Measurements from ENCODE around the gene CRELD1. TPM values are rescaled to one million over a fixed set of nuclear protein-coding genes. Genes with fewer than 3 reads are reported as not detected.

The CRELD1 gene
- total RNA-seq, 1 experiment from 2014 or later: 13.2 TPM

- Histone ChIP-seq H3K9me3 (ENCODE audit: low read depth, low read length, poor library complexity, severe bottlenecking) (no peaks in the 10 kb centered on the region), H3K27me3 (replicated peaks; ENCODE audit: insufficient read depth, low read depth, low read length, poor library complexity) (no peaks in the 10 kb centered on the region), H3K4me3 (ENCODE audit: low read depth, low read length, poor library complexity, severe bottlenecking) (no peak overlapping the region), H3K4me1 (ENCODE audit: insufficient read depth, low read length, poor library complexity, severe bottlenecking) (no peaks in the 10 kb centered on the region), H3K27ac (ENCODE audit: low read depth, low read length, poor library complexity, severe bottlenecking) (no peak overlapping the region), H3K36me3 (ENCODE audit: insufficient read depth, low read length, poor library complexity, severe bottlenecking) (peaks cover 34% of the 10 kb centered on the region)
- no peak for TF ChIP-seq EZH2 (IDR thresholded peaks at IDR 0.05; ENCODE audit: borderline replicate concordance, low read depth, low read length, poor library complexity, severe bottlenecking)
- TF ChIP-seq, protein P1, sequence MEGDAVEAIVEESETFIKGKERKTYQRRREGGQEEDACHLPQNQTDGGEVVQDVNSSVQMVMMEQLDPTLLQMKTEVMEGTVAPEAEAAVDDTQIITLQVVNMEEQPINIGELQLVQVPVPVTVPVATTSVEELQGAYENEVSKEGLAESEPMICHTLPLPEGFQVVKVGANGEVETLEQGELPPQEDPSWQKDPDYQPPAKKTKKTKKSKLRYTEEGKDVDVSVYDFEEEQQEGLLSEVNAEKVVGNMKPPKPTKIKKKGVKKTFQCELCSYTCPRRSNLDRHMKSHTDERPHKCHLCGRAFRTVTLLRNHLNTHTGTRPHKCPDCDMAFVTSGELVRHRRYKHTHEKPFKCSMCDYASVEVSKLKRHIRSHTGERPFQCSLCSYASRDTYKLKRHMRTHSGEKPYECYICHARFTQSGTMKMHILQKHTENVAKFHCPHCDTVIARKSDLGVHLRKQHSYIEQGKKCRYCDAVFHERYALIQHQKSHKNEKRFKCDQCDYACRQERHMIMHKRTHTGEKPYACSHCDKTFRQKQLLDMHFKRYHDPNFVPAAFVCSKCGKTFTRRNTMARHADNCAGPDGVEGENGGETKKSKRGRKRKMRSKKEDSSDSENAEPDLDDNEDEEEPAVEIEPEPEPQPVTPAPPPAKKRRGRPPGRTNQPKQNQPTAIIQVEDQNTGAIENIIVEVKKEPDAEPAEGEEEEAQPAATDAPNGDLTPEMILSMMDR (conservative IDR thresholded peaks at IDR 0.05; ENCODE audit: low read depth, low read length): no peak
- CTCF ChIA-PET: interaction anchor here (0.6 kb wide), 1 partner anchor 151 kb away, joined by 7 read pairs; no protein-coding TSS in a partner anchor
- BruUV-seq (replicated peaks): no TSS peak
- intact Hi-C loops (cut with micrococcal nuclease; ENCODE audit: unreplicated experiment): no loop called here
- POLR2A ChIA-PET (ENCODE audit: low non-redundant PET): no interaction called here
- no peak for DNase-seq (ENCODE audit: low spot score)
Measured at GRCh38 chr3:9966841-9967240, 33.2 kb downstream of the CRELD1 start.

DNA sequence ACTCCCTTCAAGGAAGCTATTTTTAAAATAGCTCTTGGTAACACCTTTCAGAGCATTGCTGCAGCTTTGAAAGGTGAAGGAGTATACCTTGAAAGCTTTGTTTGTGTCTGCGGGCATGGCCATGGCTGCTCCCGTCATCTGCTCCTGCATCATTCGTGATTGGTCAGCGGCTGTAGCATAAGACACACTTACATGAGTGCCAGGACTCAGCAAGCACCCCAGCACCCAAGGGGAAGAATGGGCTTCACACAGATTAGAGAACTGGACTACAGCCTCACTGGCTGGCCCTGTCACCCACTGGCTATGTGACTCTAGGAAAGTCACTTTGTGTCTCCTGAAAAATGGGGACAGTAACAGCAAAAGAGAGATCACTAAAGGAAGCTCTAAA, 36.0 kb downstream of the CRELD1 start:
- H3K27me3 ChIP-seq (replicated peaks; ENCODE audit: insufficient read depth, low read depth, low read length, poor library complexity): no peaks in the 10 kb centered on the region
- H3K4me1 ChIP-seq (ENCODE audit: insufficient read depth, low read length, poor library complexity, severe bottlenecking): no peaks in the 10 kb centered on the region
- peaks cover 50% of the 10 kb centered on the region for H3K36me3 ChIP-seq (ENCODE audit: insufficient read depth, low read length, poor library complexity, severe bottlenecking)
- no peak for DNase-seq (ENCODE audit: low spot score)
- BruUV-seq (replicated peaks): no TSS peak
- no peak overlapping the region for H3K4me3 ChIP-seq (ENCODE audit: low read depth, low read length, poor library complexity, severe bottlenecking)
- no peaks in the 10 kb centered on the region for H3K9me3 ChIP-seq (ENCODE audit: low read depth, low read length, poor library complexity, severe bottlenecking)
- ChIA-PET POLR2A (ENCODE audit: low non-redundant PET) (no interaction called here), CTCF (no interaction called here)
- no peak overlapping the region for H3K27ac ChIP-seq (ENCODE audit: low read depth, low read length, poor library complexity, severe bottlenecking)
- no peak for TF ChIP-seq EZH2 (IDR thresholded peaks at IDR 0.05; ENCODE audit: borderline replicate concordance, low read depth, low read length, poor library complexity, severe bottlenecking)
- TF ChIP-seq, protein P1 (conservative IDR thresholded peaks at IDR 0.05; ENCODE audit: low read depth, low read length): no peak
- intact Hi-C loops (cut with micrococcal nuclease; ENCODE audit: unreplicated experiment): no loop called here

GRCh38 chr3:9970020-9970652, 36.5 kb downstream of the CRELD1 start:
- Histone ChIP-seq H3K27me3 (replicated peaks; ENCODE audit: insufficient read depth, low read depth, low read length, poor library complexity) (no peaks in the 10 kb centered on the region), H3K4me1 (ENCODE audit: insufficient read depth, low read length, poor library complexity, severe bottlenecking) (no peaks in the 10 kb centered on the region), H3K9me3 (ENCODE audit: low read depth, low read length, poor library complexity, severe bottlenecking) (no peaks in the 10 kb centered on the region), H3K36me3 (ENCODE audit: insufficient read depth, low read length, poor library complexity, severe bottlenecking) (peaks cover 52% of the 10 kb centered on the region), H3K4me3 (ENCODE audit: low read depth, low read length, poor library complexity, severe bottlenecking) (no peak overlapping the region), H3K27ac (ENCODE audit: low read depth, low read length, poor library complexity, severe bottlenecking) (no peak overlapping the region)
- BruUV-seq (replicated peaks): no TSS peak
- ChIA-PET CTCF (no interaction called here), POLR2A (ENCODE audit: low non-redundant PET) (no interaction called here)
- DNase-seq (ENCODE audit: low spot score): no peak
- TF ChIP-seq EZH2 (IDR thresholded peaks at IDR 0.05; ENCODE audit: borderline replicate concordance, low read depth, low read length, poor library complexity, severe bottlenecking): no peak
- TF ChIP-seq, protein P1 (conservative IDR thresholded peaks at IDR 0.05; ENCODE audit: low read depth, low read length): no peak
- intact Hi-C loops (cut with micrococcal nuclease; ENCODE audit: unreplicated experiment): no loop called here

All from A673 (cell line).